GM13976 (cell line): ENCODE measurements around the gene RBM33.

Experiments
- DNase-seq: peaks from one replicate; pipeline ENCODE4 v3.0.0; 2012; ENCODE audit warnings: low spot score
- CTCF ChIP-seq: IDR thresholded peaks from 2 replicates; pipeline ENCODE4 v1.5.1; 2012; ENCODE audit warnings: borderline replicate concordance, mild to moderate bottlenecking; ENCODE audit not compliant: insufficient read depth; ENCODE audit errors: extremely low read depth, missing control alignments, control extremely low read depth
- in situ Hi-C: fragments of 300-500 bp; cut with MboI; formaldehyde crosslinking; loops from one replicate; pipeline ENCODE4 v1.12.0; 2022; ENCODE audit warnings: low sequenced_read_pairs, mixed read lengths, inconsistent platforms; ENCODE audit not compliant: unreplicated experiment

RBM33 gene

DNA sequence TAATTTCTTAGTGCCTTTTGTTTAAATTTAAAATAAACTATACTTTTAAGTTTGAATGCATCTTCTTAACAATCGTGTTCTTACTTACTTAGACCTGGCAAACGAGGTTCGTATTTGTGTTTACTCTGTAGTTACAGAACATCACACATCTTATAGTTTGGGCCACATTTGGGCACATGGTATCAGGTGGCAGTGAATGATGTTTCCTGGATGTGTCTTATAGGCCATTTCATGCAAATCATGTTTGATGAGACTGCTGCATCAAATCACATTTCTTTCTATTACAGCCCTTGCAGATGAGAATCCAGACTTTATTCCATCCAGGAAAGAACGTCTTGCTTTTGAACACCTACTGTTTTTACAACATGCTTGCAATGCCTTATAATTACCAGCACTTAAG is 78.5 kb downstream of the RBM33 start:
- TF ChIP-seq CTCF, result no peak
- DNase-seq, result no peak
- in situ Hi-C loops, result no loop called here

DNA sequence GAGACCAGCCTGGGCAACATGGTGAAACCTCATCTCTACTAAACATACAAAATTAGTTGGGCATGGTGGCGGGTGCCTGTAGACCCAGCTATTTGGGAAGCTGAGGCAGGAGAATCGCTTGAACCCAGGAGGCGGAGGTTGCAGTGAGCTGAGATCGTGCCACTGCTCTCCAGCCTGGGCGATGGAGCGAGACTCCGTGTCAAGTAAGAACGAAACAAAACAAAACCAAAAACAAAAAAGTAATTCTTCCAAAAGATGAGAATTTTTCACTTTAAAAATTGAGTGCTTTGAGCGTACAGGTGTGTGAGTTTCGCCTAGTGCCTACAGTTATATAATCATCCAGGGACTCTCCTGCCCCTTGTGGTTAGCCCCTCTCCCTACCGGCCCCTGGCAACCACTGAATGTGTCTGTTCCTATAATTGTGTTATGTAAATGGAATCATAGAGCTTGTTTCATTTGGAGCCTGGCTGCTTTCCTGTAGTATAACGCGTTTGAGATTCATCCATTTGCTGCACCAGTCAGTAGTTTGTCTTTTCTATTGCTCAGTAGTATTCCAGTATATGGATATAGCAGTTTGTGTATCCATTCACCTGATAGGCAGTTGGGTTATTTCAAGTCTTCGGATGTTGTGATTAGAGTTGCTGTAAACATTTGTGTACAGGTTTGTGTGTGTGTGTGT is 80.0 kb downstream of the RBM33 start:
- in situ Hi-C loops, result no loop called here
- no peak for TF ChIP-seq CTCF
- DNase-seq, result no peak

DNA sequence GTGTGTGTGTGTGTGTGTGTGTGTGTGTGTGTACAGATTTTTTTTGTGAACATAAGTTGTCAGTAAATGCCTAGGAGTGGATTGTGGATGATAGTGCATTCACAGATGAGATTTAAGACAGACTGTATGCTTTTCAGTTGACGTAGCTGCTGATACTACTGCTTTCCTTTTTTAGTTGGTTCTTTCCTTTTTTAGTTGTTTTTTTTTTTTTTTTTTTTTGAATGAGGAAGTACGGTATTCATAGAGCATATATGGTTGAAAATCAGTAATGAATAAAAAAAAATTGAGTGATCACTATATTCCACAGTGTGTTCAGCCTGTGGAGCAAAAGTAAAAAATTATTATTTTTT is 80.5 kb downstream of the RBM33 start:
- in situ Hi-C loops, result no loop called here
- no peak for DNase-seq
- TF ChIP-seq CTCF, result no peak

GRCh38 chr7:155727616-155728015 is 83.2 kb downstream of the RBM33 start:
- in situ Hi-C loops, result no loop called here
- DNase-seq, result no peak
- TF ChIP-seq CTCF, result no peak

DNA sequence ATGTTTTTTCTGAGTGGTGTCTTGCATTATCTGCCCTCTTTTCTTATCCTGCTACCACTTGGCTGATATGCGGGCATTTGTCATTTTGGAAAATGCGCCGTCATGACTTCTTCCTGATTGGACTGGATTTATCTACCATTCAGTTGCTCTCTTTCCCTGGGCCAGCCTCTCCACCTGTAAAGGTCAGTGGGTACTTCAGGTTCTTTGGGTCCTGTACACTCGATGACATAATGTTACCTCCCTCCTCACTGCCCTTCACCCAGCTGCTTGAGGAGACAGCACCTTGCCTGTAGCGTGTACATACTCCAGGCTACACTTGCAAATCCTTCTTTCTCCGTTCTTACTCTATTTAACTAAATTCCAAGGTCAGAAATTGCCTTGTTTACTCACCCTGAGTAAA is 83.7 kb downstream of the RBM33 start:
- no peak for TF ChIP-seq CTCF
- in situ Hi-C loops, result no loop called here

DNA sequence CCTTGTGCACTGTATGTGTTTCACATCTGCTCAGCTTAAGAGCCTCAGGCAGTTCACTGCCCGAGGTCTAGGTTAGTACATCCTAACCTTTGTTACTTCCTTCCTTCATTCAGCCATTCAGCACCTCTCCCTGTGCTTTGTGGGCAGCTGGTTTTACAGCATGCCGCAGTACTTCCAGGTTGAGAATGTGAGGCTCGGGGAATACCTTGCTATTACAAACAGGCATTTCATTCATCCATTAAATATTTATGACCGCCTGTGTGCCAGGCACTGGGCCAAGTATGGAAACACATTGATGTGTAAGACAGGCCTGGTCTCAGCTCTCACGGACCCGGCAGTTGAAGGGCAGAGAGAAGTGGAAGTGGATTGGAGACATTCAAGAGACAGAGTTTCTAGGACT is 85.4 kb downstream of the RBM33 start:
- in situ Hi-C loops, result no loop called here
- DNase-seq, result no peak
- TF ChIP-seq CTCF, result no peak

More for the DNA sequence above, 83.7 kb downstream of the RBM33 start:
- DNase-seq, result no peak
